Astrocyte (in vitro differentiated cells and primary cell): Measurements from ENCODE around the gene ENPP6. TPM values are rescaled to one million over a fixed set of nuclear protein-coding genes. Genes with fewer than 3 reads are reported as not detected.

ENCODE experiments used
- DNase-seq: peaks from one replicate; pipeline ENCODE4 v3.0.0-alpha.2; 2010; ENCODE audit warnings: low read depth
- FAIRE-seq: peaks from 2 replicates; lab custom pipeline; 2011; peaks lifted over from hg19 to GRCh38; lab: Jason Lieb, UNC
- H2AFZ ChIP-seq: 2 replicates; pipeline ENCODE4 v1.6.0; 2012; ENCODE audit warnings: low read depth, low read length, inconsistent platforms
- H3K27ac ChIP-seq: 2 replicates; pipeline ENCODE4 v1.5.1; 2011; ENCODE audit warnings: low read depth, low read length, inconsistent platforms
- H3K27me3 ChIP-seq: 2 replicates; pipeline ENCODE4 v1.6.0; 2011; ENCODE audit warnings: low read length, inconsistent platforms; ENCODE audit not compliant: insufficient read depth
- H3K36me3 ChIP-seq: 2 replicates; pipeline ENCODE4 v1.5.1; 2011; ENCODE audit warnings: low read length, inconsistent platforms; ENCODE audit not compliant: insufficient read depth
- H3K4me1 ChIP-seq: 2 replicates; pipeline ENCODE4 v1.5.1; 2011; ENCODE audit warnings: low read length, inconsistent platforms; ENCODE audit not compliant: insufficient read depth
- H3K4me2 ChIP-seq: 2 replicates; pipeline ENCODE4 v1.6.0; 2012; ENCODE audit warnings: low read length, inconsistent platforms
- H3K4me3 ChIP-seq: 2 replicates; pipeline ENCODE4 v1.5.1; 2011; ENCODE audit warnings: low read depth, mild to moderate bottlenecking, low read length, inconsistent platforms; ENCODE audit not compliant: insufficient read depth
- H3K79me2 ChIP-seq: 2 replicates; pipeline ENCODE4 v1.6.0; 2012; ENCODE audit warnings: mild to moderate bottlenecking, low read length, inconsistent platforms; ENCODE audit not compliant: insufficient read depth
- H3K9ac ChIP-seq: 2 replicates; pipeline ENCODE4 v1.6.0; 2012; ENCODE audit warnings: mild to moderate bottlenecking, low read length, inconsistent platforms
- H3K9me3 ChIP-seq: 2 replicates; pipeline ENCODE4 v1.5.1; 2012; ENCODE audit warnings: low read depth, mild to moderate bottlenecking, low read length, inconsistent platforms; ENCODE audit not compliant: insufficient read depth
- H4K20me1 ChIP-seq: 2 replicates; pipeline ENCODE4 v1.6.0; 2012; ENCODE audit warnings: low read length, inconsistent platforms; ENCODE audit not compliant: insufficient read depth
- H3K27ac Mint-ChIP-seq: one replicate; pipeline ENCODE4 v1.8.0; 2021; ENCODE audit warnings: mild to moderate bottlenecking, mixed read lengths; ENCODE audit not compliant: unreplicated experiment
- H3K27me3 Mint-ChIP-seq: one replicate; pipeline ENCODE4 v1.8.0; 2021; ENCODE audit warnings: low read depth, mixed read lengths; ENCODE audit not compliant: unreplicated experiment
- H3K36me3 Mint-ChIP-seq: one replicate; pipeline ENCODE4 v1.8.0; 2021; ENCODE audit warnings: low read depth, mixed read lengths; ENCODE audit not compliant: unreplicated experiment
- H3K4me1 Mint-ChIP-seq: one replicate; pipeline ENCODE4 v1.8.0; 2021; ENCODE audit warnings: low read depth, mixed read lengths; ENCODE audit not compliant: unreplicated experiment
- H3K4me3 Mint-ChIP-seq: one replicate; pipeline ENCODE4 v1.8.0; 2021; ENCODE audit warnings: mild to moderate bottlenecking, moderate library complexity, mixed read lengths; ENCODE audit not compliant: unreplicated experiment
- H3K9me3 Mint-ChIP-seq: one replicate; pipeline ENCODE4 v1.8.0; 2021; ENCODE audit warnings: mild to moderate bottlenecking, mixed read lengths; ENCODE audit not compliant: unreplicated experiment
- CTCF ChIP-seq: IDR thresholded peaks from 2 replicates; pipeline ENCODE4 v1.5.1; 2011; ENCODE audit warnings: low read depth, mild to moderate bottlenecking, inconsistent platforms, low read length, moderate library complexity; ENCODE audit not compliant: insufficient read depth
- EZH2 ChIP-seq: IDR thresholded peaks from 2 replicates; pipeline ENCODE4 v1.6.1; 2012; ENCODE audit warnings: mild to moderate bottlenecking, low read length, inconsistent platforms; ENCODE audit not compliant: insufficient read depth
- total RNA-seq: library from RNA; stranded (reverse); gene quantifications from 2 replicates; pipeline ENCODE4 v1.2.1, GENCODE V29; 2021

ENPP6 gene
- total RNA-seq, 1 donor from 2014 or later: 0.50 TPM

GRCh38 chr4:184091986-184092385 is 125.7 kb downstream of the ENPP6 start:
- Mint-ChIP-seq H3K4me1 (no peaks in the 10 kb centered on the region), H3K27ac (no peak overlapping the region), H3K9me3 (peaks cover 2% of the 10 kb centered on the region), H3K4me3 (no peak overlapping the region), H3K27me3 (peaks cover 27% of the 10 kb centered on the region), H3K36me3 (no peaks in the 10 kb centered on the region)
- Histone ChIP-seq H3K9ac (no peak overlapping the region), H4K20me1 (no peaks in the 10 kb centered on the region), H3K4me2 (no peak overlapping the region), H3K4me1 (no peaks in the 10 kb centered on the region), H3K27ac (no peak overlapping the region), H3K79me2 (no peaks in the 10 kb centered on the region), H3K27me3 (no peaks in the 10 kb centered on the region), H3K4me3 (no peak overlapping the region), H3K9me3 (no peaks in the 10 kb centered on the region), H2AFZ (no peak overlapping the region), H3K36me3 (no peaks in the 10 kb centered on the region)
- DNase-seq (no peak), FAIRE-seq (no peak)
- TF ChIP-seq EZH2 (no peak), CTCF (no peak)

- DNase-seq (no peak), FAIRE-seq (no peak)
- Histone ChIP-seq H3K79me2 (no peaks in the 10 kb centered on the region), H3K9ac (no peak overlapping the region), H3K27ac (no peak overlapping the region), H3K27me3 (no peaks in the 10 kb centered on the region), H3K36me3 (no peaks in the 10 kb centered on the region), H3K9me3 (no peaks in the 10 kb centered on the region), H3K4me3 (no peak overlapping the region), H3K4me1 (no peaks in the 10 kb centered on the region), H2AFZ (no peak overlapping the region), H4K20me1 (no peaks in the 10 kb centered on the region), H3K4me2 (no peak overlapping the region)
- Mint-ChIP-seq H3K4me1 (no peaks in the 10 kb centered on the region), H3K36me3 (no peaks in the 10 kb centered on the region), H3K9me3 (peaks cover 2% of the 10 kb centered on the region), H3K27me3 (peaks cover 13% of the 10 kb centered on the region), H3K27ac (peak overlapping the region; percentile 13), H3K4me3 (no peak overlapping the region)
- no peak for TF ChIP-seq EZH2
- no peak for TF ChIP-seq CTCF
Measured at GRCh38 chr4:184090571-184090970, 127.1 kb downstream of the ENPP6 start.

GRCh38 chr4:184080674-184081073 is 137.0 kb downstream of the ENPP6 start:
- Histone ChIP-seq H3K79me2 (no peaks in the 10 kb centered on the region), H2AFZ (no peak overlapping the region), H3K27ac (no peak overlapping the region), H3K4me3 (no peak overlapping the region), H3K36me3 (no peaks in the 10 kb centered on the region), H3K9ac (no peak overlapping the region), H3K27me3 (no peaks in the 10 kb centered on the region), H3K9me3 (no peaks in the 10 kb centered on the region), H3K4me1 (no peaks in the 10 kb centered on the region), H4K20me1 (no peaks in the 10 kb centered on the region), H3K4me2 (no peak overlapping the region)
- no peak for FAIRE-seq
- no peak for DNase-seq
- TF ChIP-seq CTCF (no peak), EZH2 (no peak)
- H3K36me3 Mint-ChIP-seq: no peaks in the 10 kb centered on the region
- H3K4me1 Mint-ChIP-seq: no peaks in the 10 kb centered on the region
- H3K27me3 Mint-ChIP-seq: peaks cover 26% of the 10 kb centered on the region
- no peak overlapping the region for H3K27ac Mint-ChIP-seq
- H3K4me3 Mint-ChIP-seq: no peak overlapping the region
- peaks cover 20% of the 10 kb centered on the region for H3K9me3 Mint-ChIP-seq
